NOMO-1 (cell line): ENCODE data around the gene FUZ.
A peak's percentile ranks its signal among the peaks of the same experiment; 100 is the strongest.

ENCODE experiments used
- DNase-seq, 2 experiments: peaks; one replicate each; lab custom pipeline; 2025; ENCODE audit not compliant: unreplicated experiment in 2 of 2; lab: John Stamatoyannopoulos, UW

FUZ gene

DNA sequence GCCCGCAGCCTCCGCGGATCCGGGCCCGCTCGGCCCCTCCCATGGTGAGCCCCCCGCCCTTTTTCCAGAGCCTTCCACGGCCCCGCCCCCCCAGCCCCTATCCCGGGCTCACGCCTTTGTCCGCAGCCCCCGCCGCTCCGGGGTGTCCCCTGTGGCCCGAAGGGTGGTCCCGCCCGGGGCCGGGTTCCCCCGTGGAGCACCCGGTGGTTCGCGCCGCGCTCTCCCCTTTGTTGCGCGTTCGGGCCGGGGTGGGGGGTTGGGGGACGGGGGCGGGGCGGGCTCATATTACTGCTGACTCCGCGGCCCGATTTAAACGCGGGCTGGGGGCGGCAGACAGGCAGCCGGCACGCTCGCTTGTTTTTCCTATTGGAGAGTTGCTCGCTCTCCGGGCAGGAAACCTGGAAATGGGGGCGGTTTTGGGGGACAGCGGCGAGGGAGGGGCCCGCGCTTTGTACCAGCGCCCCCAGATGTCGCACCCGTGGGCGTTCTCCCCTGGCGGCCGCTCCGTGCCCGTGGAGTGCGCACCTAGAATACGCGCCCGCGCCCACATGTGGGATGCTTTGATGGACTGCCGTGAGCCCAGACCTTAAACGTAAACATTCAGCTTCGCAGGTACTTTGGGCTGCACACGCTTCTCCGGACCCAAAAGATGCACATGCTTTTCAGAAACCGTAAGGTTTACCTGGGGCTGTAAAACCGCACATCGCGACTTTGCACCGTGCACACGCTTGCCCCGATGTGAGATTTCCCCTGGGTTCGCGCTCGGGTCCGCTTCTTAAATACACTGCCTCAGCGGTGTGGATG lies 38.6 kb upstream of the FUZ start:
- no peak for DNase-seq

DNA sequence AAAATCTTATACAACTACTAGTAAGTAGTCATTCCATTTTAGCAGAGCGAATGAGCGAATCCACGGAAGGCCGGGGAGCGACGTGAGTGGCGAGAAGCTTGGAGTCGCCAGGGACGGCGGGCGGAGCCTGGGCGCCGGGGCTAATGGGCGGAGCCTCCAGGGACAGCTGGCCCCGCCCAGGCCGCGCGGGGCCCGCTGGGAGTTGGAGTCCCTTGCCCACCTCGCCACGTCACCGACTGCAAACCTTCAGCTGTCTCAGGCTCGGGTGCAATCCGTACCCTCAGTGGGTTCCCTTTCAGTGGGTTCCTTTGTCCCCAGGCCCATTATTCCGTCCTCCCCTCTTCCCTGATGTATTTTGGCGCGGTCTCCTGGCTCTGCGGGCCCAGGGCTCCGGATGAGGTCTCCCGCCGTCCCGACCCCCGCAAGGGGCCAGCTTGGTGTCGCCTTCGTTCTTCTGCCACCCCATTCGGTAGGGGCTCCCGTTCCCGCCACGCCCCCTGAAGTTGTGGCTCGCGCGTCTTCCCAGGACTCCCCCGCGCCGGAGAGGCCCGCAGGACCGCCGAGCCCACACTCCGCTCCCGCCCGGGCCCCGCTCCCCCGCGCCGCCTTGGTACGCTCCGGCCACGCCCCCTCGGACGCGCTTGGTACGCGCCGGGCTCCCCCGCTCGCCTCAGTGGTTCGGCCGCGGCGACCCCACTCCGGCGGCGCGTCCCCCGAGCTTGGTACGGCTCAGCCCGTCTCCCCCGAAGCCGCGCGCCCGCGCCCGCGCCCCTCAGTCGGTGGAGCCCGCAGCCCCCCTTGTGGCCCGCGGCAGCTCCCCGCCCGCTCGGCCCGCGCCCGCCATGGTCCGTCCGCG lies 37.6 kb upstream of the FUZ start, which contains the start of gene PTOV1:
Gene PTOV1, plus strand, starts transcription at position 673 of the 856 bp plus-strand sequence.
- peak; percentile 82 to 92 for DNase-seq

- DNase-seq: no peak
These were observed 37.1 kb upstream of the FUZ start for GRCh38 chr19:49850221-49850486.

- no peak for DNase-seq
These were observed 36.5 kb upstream of the FUZ start for GRCh38 chr19:49849433-49850220.

GRCh38 chr19:49848938-49849337 lies 35.8 kb upstream of the FUZ start:
- peak in 1 of 2 experiments; percentile 41 for DNase-seq

DNA sequence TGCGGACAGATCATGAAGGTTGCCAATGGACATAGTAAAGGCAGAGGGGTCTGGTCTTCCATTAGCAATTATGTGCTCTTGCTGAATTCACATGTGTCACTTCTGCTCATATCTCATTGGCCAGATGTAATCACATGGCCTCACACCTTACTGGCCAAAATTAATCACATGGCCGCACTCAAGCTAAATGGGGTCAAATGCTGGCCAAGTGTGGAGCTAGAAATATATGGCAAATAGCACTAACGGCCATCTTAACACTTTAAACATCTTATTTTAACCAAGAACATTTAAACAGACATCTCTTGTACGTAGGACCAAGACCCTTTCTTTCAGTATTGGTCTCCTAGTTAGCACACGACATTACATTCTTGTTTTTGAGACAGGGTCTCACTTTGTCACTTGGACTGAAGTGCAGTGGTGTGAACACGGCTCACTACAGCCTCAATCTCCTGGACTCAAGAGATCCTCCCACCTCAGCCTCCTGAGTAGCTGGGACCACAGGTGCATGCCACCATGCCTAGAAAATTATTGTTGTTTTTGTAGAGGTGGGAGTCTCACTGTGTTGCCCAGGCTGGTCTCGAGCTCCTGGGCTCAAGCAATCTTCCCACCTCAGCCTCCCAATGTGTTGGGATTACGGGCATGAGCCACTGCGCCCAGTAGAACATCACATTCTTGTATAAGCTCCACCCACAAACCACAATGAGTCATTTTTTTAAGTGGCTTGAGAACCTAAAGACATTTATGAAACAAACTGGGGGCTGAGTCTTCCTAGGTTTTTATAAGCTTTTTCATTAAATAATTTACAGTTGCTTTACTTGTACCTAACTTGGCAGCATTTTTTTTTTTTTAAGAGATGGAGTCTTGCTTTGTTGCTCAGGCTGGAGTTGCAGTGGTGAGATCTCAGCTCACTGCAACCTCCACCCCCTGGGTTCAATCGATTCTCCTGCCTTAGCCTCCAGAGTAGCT lies 34.9 kb upstream of the FUZ start:
- DNase-seq: peak; percentile 59 to 74

GRCh38 chr19:49846408-49846807 lies 33.3 kb upstream of the FUZ start:
- DNase-seq: no peak

DNA sequence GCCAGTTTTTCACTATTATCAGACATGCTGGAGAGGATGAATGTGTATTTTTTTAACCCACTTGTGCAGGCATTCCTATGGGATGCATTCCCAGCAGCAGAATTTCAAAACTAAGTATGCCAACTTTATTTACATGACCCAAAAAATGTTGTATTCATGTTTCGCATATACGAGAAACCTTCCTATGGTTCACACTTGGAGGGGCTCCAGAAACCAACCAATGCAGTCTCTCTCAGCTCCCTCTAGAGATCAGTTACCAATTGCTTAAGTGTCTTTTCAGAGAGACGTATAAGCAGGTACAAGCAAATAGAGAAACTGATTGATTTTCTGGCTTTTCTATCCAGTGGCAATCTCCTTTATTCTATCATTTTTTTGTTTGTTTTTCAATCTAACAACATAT lies 32.3 kb upstream of the FUZ start:
- no peak for DNase-seq

- DNase-seq: peak; percentile 86
These were observed 31.3 kb upstream of the FUZ start for GRCh38 chr19:49844138-49845095.

DNA sequence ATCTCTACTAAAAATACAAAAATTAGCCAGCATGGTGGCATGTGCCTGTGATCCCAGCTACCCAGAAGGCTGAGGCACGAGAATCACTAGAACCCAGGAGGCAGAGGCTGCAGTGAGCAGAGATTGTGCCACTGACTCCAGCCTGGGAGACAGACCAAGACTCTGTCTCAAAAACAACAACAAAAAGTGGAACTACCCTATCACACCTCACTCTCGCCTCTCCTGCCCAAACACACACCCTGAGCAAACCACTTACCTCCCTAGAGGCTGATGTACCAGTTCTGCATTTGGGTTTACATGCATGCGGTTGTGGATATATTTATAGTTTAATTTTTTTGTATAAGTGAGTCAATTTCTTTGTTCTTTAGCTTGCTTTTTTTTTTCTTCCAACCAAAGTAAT lies 30.2 kb upstream of the FUZ start:
- DNase-seq: peak; percentile 28 to 46

DNA sequence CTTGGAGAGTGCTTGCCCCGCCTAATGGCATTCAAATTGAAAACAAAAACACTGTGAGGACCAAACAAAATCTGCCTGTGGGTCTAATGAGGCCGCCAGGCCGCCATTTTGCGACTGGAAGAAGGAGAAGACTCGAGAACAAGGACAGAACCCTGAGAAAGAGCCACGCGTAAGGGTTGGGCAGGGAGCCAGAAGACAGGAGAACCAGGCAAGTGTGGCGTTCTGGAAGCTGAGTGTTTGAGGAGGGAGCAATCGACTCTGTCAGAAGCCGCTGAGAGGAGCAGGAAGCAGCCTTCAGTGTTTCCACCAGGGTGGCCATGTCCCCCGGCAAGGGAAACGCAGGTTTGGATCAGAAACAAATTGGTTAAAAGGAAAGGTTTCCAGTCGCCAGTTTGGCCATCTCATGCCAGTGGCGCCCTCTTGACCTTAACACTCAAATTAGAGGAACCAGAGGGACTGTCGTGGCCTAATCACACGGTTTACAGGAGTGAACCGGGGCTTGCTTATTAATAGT lies 27.7 kb upstream of the FUZ start:
- DNase-seq: no peak

DNA sequence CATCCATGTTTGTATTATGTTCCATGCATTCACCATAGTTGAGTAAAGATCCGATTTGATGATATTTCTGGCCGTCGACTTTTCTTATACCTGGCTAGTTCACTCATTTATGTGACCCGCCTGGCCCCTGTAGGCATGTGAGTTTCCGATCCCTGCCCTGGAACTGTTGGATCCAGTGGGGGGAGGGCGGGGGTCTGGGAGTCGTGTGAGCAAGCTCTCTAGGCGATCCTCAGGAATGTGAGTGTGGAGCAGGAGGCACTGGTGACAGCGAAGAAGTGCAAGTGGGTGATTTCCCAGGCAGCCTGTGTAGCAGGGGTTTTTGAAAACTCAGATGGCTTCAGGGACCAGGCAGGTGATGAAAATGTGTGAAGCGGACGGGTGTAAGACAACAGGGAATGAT lies 27.2 kb upstream of the FUZ start:
- DNase-seq: no peak

DNA sequence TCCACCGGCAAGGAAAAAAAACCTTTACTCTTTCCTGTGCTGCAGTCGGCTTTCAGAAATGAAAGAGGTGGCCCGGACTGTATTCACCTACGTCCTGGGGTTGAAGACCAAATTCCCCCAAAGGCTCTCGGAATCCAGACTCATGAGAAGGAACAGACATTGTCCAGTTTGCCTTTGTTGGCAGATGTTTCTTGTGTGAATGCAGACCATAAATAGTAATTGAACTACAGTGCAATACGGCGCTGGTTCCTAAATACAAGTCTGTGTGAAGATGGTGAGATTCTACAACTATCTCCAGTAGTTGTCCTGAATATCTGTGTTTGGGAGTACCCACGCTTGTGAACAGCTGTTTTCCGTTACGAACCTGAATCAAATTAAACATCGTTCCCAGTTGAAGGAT lies 26.6 kb upstream of the FUZ start:
- DNase-seq: no peak

- no peak for DNase-seq
These were observed 25.9 kb upstream of the FUZ start for GRCh38 chr19:49838885-49839588.

DNA sequence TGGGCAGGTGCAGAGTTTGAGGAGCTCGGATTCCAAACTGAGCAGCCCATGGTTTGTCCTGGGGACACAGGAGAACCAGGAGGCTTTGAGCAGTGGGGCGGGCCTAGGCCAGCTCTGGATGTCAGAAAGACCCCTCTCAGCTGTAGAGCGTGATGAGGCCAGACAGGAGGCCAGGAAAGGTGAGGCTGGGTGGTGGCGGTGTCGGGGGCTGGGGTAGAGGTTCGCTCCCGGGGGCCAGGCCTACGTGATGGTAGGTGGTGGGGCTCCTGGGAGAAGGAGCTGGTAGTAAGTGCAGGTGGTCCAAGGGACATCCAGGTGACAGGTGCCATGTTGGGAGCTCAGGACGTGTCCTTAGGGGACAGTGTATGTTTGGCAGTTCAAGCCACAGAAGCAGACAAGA lies 24.3 kb upstream of the FUZ start:
- DNase-seq: no peak

DNA sequence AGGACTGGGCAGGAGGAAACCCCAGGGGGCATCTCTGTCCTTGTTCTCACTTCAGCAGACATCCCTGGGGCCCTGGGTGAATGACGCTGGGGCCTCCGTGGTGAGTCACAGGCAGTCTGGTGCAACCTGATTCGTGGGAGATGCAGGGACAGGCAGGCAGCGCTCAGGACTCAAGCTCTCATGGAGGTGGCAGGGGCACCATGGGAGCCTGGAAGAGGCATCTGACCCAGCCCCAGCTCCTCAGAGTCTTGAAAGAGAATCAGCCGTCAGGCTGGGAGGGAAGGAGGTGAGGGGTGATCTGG lies 23.9 kb upstream of the FUZ start:
- no peak for DNase-seq

DNA sequence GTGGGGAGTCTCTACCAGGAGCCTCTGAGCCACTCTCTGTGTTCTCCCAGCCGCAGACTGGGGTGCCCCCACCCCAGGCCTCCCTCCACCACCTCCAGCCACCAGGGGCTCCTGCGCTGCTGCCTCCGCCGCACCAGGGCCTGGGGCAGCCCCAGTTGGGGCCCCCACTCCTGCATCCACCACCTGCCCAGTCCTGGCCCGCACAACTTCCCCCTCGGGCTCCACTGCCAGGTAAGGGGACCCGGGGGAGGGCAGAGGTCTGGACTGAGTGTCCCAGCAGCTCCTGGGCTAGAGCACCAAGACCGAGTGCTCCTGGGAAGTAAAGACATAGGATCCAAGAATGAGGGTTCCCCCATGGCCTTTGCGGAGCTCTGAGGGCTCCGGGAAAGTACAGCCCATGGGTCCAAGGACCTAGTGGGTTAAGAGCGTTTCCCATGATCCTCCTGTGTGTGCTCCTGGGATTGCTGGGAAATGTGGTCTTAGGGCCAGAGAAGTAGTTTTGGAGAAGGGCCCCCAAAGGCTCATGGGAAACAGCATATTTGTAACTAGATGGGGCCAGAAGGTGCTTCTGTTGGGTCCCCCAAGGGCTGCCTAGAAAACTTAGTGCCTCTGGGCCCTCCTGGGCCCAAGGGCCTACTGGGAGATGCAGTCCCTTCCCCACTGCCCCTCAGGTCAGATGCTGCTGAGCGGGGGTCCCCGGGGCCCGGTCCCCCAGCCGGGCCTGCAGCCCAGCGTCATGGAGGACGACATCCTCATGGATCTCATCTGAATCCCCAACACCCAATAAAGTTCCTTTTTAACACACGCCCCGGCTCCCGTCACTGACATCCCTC lies 23.3 kb upstream of the FUZ start:
- DNase-seq: no peak

- DNase-seq: no peak
These were observed 22.5 kb upstream of the FUZ start for GRCh38 chr19:49835562-49835961.
